Glutamatergic neuron (in vitro differentiated cells): ENCODE measurements around the gene COLEC11. TPM values are rescaled to one million over a fixed set of nuclear protein-coding genes. Genes with fewer than 3 reads are reported as not detected.
"Not testable (repeated sequence)": the region's sequence is repeated elsewhere in the genome, so short reads cannot be mapped to it uniquely, and the experiment has no call there.

Experiments used
- DNase-seq: peaks from one replicate; pipeline ENCODE4 v3.0.0; 2022
- H3K27ac Mint-ChIP-seq: one replicate; pipeline ENCODE4 v1.8.0; 2020; ENCODE audit warnings: mild to moderate bottlenecking, mixed read lengths, inconsistent platforms; ENCODE audit not compliant: unreplicated experiment
- H3K27me3 Mint-ChIP-seq: one replicate; pipeline ENCODE4 v1.8.0; 2020; ENCODE audit warnings: mild to moderate bottlenecking, moderate library complexity, mixed read lengths, inconsistent platforms; ENCODE audit not compliant: unreplicated experiment
- H3K36me3 Mint-ChIP-seq: one replicate; pipeline ENCODE4 v1.8.0; 2020; ENCODE audit warnings: mild to moderate bottlenecking, mixed read lengths, inconsistent platforms; ENCODE audit not compliant: unreplicated experiment
- H3K4me1 Mint-ChIP-seq: one replicate; pipeline ENCODE4 v1.8.0; 2020; ENCODE audit warnings: mild to moderate bottlenecking, low read depth, mixed read lengths, inconsistent platforms; ENCODE audit not compliant: unreplicated experiment
- H3K4me3 Mint-ChIP-seq: one replicate; pipeline ENCODE4 v1.8.0; 2020; ENCODE audit warnings: mild to moderate bottlenecking, mixed read lengths, inconsistent platforms; ENCODE audit not compliant: unreplicated experiment
- H3K9me3 Mint-ChIP-seq: one replicate; pipeline ENCODE4 v1.8.0; 2020; ENCODE audit warnings: mild to moderate bottlenecking, moderate library complexity, mixed read lengths, inconsistent platforms; ENCODE audit not compliant: unreplicated experiment
- CTCF ChIP-seq: fragments of 200-600 bp; sonication (generic); IDR thresholded peaks from one replicate; pipeline ENCODE4 v1.5.0; 2021; ENCODE audit not compliant: partially characterized antibody, unreplicated experiment
- total RNA-seq: library from RNA; stranded (reverse); fragmentation: NEBNext Ultra II Directional; extraction: Animal tissue kit (Norgen Biotek cat#: 25700); gene quantifications from one replicate; pipeline ENCODE4 v1.2.1, GENCODE V29; 2021; ENCODE audit not compliant: unreplicated experiment

The COLEC11 gene
- total RNA-seq, 1 donor from 2014 or later = not detected

- no peak overlapping the region for H3K27ac Mint-ChIP-seq
- TF ChIP-seq CTCF = no peak
- peaks cover 2% of the 10 kb centered on the region for H3K27me3 Mint-ChIP-seq
These were observed 22.4 kb downstream of the COLEC11 start for GRCh38 chr2:3617198-3617890.

GRCh38 chr2:3618367-3618766, 23.5 kb downstream of the COLEC11 start:
- Mint-ChIP-seq H3K4me1 (no peaks in the 10 kb centered on the region), H3K9me3 (peaks cover 12% of the 10 kb centered on the region), H3K27ac (no peak overlapping the region), H3K4me3 (no peak overlapping the region), H3K27me3 (peaks cover 2% of the 10 kb centered on the region), H3K36me3 (peaks cover 11% of the 10 kb centered on the region)
- no peak for DNase-seq
- TF ChIP-seq CTCF = no peak

More at GRCh38 chr2:3617198-3617890, 22.4 kb downstream of the COLEC11 start:
- Mint-ChIP-seq H3K4me3 (no peak overlapping the region), H3K4me1 (no peaks in the 10 kb centered on the region), H3K36me3 (peaks cover 11% of the 10 kb centered on the region), H3K9me3 (peaks cover 14% of the 10 kb centered on the region)
- no peak for DNase-seq

- Mint-ChIP-seq H3K4me1 (no peaks in the 10 kb centered on the region), H3K27me3 (peaks cover 2% of the 10 kb centered on the region), H3K27ac (no peak overlapping the region), H3K4me3 (no peak overlapping the region), H3K9me3 (peaks cover 10% of the 10 kb centered on the region), H3K36me3 (peaks cover 11% of the 10 kb centered on the region)
- no peak for TF ChIP-seq CTCF
- DNase-seq = no peak
These were observed 24.1 kb downstream of the COLEC11 start for GRCh38 chr2:3619033-3619432.

GRCh38 chr2:3619661-3620060, 24.7 kb downstream of the COLEC11 start:
- H3K4me1 Mint-ChIP-seq, H3K4me3 Mint-ChIP-seq, H3K9me3 Mint-ChIP-seq, H3K27ac Mint-ChIP-seq, DNase-seq, H3K27me3 Mint-ChIP-seq: not testable (repeated sequence)
- peaks cover 11% of the 10 kb centered on the region for H3K36me3 Mint-ChIP-seq

GRCh38 chr2:3620834-3621233, 25.9 kb downstream of the COLEC11 start:
- H3K4me1 Mint-ChIP-seq = no peaks in the 10 kb centered on the region
- TF ChIP-seq CTCF = no peak
- DNase-seq = no peak
- H3K27ac Mint-ChIP-seq = no peak overlapping the region
- peaks cover 2% of the 10 kb centered on the region for H3K27me3 Mint-ChIP-seq
- H3K36me3 Mint-ChIP-seq = peaks cover 11% of the 10 kb centered on the region
- no peak overlapping the region for H3K4me3 Mint-ChIP-seq
- peaks cover 10% of the 10 kb centered on the region for H3K9me3 Mint-ChIP-seq
